Measurements from ENCODE around the gene GBP5.
"Not testable (repeated sequence)": the region's sequence is repeated elsewhere in the genome, so short reads cannot be mapped to it uniquely, and the experiment has no call there.

GBP5 gene

DNA sequence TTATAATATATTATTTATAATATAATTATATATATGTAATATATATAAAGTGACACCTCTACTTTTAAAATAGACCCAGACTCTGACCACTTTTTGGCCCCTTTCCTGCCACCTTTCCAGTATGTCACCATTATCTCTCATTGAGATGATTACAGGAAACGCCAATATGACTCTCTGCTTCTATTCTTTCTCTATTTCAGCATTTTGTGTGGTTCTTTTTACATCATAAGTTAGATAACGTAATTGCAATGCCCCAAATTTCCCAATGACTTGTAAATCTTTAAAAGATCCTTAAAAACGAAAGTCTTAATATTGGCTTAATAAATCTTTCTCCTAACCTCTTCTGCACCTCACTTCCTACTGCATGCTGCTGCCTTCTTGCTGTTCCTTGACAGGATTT is 8.1 kb upstream of the GBP5 start:
- no peak for DNase-seq (ENCODE audit: low spot score)

- no peak for DNase-seq (ENCODE audit: low spot score)
These were observed 6.4 kb upstream of the GBP5 start for GRCh38 chr1:89279011-89279466.

DNA sequence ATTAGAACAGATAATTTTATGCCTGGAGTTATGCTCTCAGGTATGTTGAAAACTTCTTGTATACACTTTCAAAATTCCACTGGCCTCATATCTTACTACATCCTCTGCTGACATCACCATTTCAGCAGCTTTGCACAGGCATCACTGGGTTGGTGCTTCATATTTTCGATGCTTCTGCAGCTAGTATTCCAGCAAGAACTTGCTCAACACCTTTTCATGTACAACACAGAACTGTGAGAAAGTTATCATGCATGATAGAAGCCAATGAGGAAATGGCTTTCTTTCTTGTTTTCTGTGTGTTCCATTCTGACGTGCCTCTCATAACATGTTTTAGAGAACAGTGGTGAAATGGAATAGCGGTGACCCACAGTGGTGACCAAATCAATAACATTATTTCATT is 5.1 kb upstream of the GBP5 start:
- no peak for DNase-seq (ENCODE audit: low spot score)

- DNase-seq (ENCODE audit: low spot score): no peak
These were observed 4.0 kb upstream of the GBP5 start for GRCh38 chr1:89276690-89277089.

DNA sequence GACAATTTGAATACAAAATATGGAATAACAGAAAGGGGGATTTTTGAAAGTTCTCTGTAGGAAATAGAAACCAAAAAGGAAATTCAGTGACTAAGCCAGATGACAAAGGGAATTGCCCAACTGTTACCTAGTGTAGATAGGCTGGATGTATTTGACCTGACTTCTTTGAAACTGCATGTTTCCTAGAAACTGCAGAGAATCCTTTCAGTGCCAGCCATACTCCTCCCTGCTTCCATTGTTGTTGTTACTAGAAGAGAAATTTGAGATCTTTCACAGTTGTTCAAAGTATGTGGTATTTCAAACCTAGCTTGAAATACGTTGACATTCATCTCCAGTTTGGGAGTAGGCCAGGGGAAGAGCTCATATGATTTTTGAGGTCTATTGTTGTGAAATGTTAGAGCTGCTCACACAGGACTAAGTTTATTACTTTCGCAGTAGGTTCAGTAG is 1.8 kb upstream of the GBP5 start:
- no peak for DNase-seq (ENCODE audit: low spot score)

GRCh38 chr1:89273324-89273778 is 691 bp upstream of the GBP5 start:
- DNase-seq (ENCODE audit: low spot score): no peak

DNA sequence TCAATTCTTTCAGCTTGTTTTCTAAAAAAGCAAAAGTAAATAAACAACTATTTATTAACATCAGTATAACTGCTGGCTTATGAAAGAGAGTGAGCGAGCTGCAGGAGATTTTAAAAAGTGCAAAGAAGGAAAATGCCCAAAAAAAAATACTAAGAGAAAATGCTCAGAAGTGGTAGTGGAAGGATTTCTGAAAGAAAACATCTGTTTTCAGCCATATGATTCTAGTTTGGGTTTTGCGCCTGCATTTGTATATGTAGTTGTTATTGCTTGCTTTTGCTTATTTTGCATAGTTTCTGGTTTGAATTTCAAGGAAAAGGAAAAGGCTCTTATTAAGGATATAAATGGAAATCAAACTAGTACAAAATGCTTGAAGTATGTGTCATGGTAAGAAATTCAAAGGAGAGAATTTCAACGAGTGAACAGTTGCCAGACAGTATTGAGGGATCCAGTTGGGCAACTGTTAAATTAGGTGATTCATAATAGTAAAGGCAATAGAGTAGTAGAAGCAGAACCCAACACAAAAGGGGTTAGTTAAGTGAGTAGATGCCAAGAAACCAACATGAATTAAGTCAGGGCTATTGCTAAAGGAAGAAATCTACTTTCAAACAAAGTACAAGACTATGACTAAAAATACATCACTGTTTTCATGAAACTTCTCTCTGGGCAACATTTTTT is 1.2 kb downstream of the GBP5 start:
- no peak for DNase-seq (ENCODE audit: low spot score)

DNA sequence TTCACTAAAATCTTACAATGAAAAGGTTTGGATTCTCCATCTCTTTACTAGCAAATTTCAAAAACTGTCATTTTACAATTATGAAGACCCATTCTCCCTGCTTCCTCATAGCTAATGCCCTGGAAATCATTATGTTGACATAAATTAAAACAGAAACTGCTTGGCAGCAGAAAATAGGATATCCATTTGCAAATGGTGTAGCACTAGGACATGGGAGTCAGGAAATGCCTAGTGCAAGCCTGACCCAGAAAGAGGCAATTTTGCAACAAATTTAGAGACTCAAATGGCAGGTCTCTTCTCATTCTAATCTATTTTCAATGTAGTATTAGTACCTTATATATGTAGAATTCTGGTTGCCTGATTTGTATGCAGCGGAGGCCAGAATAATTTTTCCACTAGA is 2.2 kb downstream of the GBP5 start:
- no peak for DNase-seq (ENCODE audit: low spot score)

GRCh38 chr1:89269277-89269676 is 3.4 kb downstream of the GBP5 start:
- DNase-seq (ENCODE audit: low spot score): no peak

DNA sequence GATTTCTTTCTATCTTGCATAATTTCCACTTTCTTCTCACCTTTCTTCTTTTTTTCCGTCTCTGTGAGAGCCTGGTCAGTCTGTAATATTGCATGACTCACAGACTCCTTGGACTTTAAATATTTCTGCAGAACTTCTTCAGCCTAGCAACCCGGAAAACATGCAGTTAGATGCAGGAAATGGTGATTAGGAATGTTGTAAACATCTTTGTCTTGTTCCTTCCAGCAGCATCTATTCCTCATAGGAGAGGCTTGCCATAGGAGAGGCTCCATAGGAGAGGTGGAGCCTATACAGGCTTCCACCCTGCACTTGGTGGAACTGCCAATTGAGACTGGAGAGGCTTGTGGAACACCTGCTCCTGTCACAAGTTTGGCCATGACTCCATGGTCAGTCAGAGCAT is 10.0 kb downstream of the GBP5 start:
- DNase-seq (ENCODE audit: low spot score): no peak

GRCh38 chr1:89261926-89262515 is 10.6 kb downstream of the GBP5 start:
- no peak for DNase-seq (ENCODE audit: low spot score)

GRCh38 chr1:89260566-89261255 is 11.9 kb downstream of the GBP5 start:
- no peak for DNase-seq (ENCODE audit: low spot score)

DNA sequence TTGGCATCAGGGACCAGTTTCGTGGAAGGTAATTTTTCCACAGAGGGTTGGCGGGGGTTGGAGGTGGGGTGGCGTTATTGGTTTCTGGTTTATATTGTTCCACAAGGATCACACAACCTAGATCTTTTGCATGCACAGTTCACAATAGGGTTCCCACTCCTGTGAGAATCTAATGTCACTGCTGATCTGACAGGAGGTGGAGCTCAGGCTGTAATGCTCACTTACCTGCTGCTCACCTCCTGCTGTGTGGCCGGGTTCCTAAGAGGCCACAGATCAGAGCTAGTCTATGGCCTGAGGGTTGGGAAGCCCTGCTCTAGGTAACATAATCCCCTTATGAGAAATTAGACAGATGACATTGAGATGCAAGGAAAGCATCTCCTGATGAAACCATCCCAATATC is 12.6 kb downstream of the GBP5 start:
- DNase-seq (ENCODE audit: low spot score): no peak

DNA sequence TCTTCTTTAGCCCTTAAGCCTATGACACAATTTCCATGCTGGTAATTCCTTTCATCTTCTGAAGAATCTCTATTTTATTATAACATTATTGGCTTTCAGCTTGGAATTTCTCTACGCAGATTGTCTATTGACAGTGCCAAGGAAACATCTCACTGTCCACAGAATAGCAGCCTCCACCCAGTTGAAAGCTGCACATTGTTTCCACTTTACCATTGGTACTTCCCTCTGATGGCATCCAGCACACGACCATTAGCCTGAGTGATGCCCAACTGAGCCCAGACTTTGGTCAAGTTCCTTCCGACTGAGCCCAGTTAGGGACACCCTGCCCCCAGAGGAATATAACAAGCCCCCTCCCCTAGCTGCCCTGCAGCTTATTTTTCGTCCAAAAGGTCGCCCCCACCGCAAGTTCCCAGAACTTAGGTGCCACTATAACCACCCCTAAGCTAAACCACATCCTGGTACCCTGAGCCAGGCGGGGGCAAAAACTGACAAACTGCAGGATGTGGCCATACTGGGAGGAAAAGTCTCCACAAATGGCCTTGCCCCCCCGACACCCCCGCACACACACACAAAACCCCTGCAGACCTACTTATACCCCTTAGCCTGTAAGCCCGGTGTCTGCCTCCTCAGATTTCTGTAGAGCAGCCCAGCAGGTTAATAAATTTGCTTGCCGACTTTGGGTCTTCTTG is 13.2 kb downstream of the GBP5 start:
- DNase-seq (ENCODE audit: low spot score): no peak

DNA sequence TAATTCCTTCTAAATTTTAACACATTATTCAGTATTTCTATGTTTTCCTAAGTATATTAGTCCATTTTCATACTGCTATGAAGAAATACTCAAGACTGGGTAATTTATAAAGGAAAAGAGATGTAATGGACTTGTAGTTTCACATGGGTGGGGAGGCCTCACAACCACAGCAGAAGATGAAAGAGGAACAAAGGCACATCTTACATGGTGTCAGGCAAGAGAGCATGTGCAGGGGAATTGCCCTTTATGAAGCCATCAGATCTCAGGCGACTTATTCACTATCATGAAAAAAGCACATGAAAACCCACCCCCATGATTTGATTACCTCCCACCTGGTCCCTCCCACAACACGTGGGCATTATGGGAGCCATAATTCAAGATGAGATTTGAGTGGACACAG is 15.6 kb downstream of the GBP5 start:
- no peak for DNase-seq (ENCODE audit: low spot score)

DNA sequence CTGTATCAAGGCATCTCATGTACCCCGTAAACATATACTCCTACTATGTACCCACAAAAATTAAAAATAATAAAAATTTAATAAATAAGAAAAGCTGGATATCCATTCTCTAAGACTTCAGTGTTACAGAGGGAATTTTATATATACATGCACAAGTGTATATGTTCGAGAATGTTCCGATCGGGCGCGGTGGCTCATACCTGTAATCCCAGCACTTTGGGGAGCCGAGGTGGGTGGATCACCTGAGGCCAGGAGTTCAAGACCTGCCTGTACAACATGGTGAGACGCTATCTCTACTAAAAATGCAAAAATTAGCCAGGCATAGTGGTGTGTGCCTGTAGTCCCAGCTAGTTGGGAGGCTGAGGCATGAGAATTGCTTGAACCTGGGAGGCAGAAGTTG is 17.1 kb downstream of the GBP5 start:
- DNase-seq (ENCODE audit: low spot score): not testable (repeated sequence)

GRCh38 chr1:89254658-89255287 is 17.9 kb downstream of the GBP5 start:
- no peak for DNase-seq (ENCODE audit: low spot score)

- no peak for DNase-seq (ENCODE audit: low spot score)
These were observed 29.6 kb downstream of the GBP5 start for GRCh38 chr1:89243046-89243445.

Data from cerebellar cortex (tissue), 1 donor.